HG03097 (cell line): ENCODE measurements around the gene SP1.
A peak's percentile ranks its signal among the peaks of the same experiment; 100 is the strongest.
"Not testable (repeated sequence)": the region's sequence is repeated elsewhere in the genome, so short reads cannot be mapped to it uniquely, and the experiment has no call there.

ENCODE experiments used
- ATAC-seq: cut with Tn5 transposase; IDR thresholded peaks from one replicate; pipeline ENCODE4 v1.9.1; 2021; ENCODE audit not compliant: unreplicated experiment, low FRiP score

The SP1 gene

GRCh38 chr12:53380104-53380793 lies at the start of gene SP1:
SP1 (plus strand) TSS chr12:53380176; CDS start chr12:53380292, 116 bp downstream.
- peak; percentile 33 for ATAC-seq

GRCh38 chr12:53330671-53331070 lies 49.3 kb upstream of the SP1 start:
- ATAC-seq: no peak

GRCh38 chr12:53332339-53332738 lies 47.6 kb upstream of the SP1 start:
- not testable (repeated sequence) for ATAC-seq

- ATAC-seq: no peak
Observed at GRCh38 chr12:53332744-53333143, 47.2 kb upstream of the SP1 start.

- no peak for ATAC-seq
Observed at GRCh38 chr12:53333289-53333688, 46.7 kb upstream of the SP1 start.

GRCh38 chr12:53333845-53334244 lies 46.1 kb upstream of the SP1 start:
- no peak for ATAC-seq

GRCh38 chr12:53334822-53335221 lies 45.2 kb upstream of the SP1 start:
- ATAC-seq: no peak

GRCh38 chr12:53336181-53336681 lies 43.7 kb upstream of the SP1 start, which contains the start of gene SP7:
SP7 (minus strand) TSS chr12:53336354; CDS start chr12:53335646, 708 bp downstream.
- ATAC-seq: no peak

GRCh38 chr12:53338017-53338416 lies 42.0 kb upstream of the SP1 start:
- no peak for ATAC-seq

GRCh38 chr12:53338916-53339315 lies 41.1 kb upstream of the SP1 start:
- ATAC-seq: no peak

GRCh38 chr12:53340398-53340797 lies 39.6 kb upstream of the SP1 start:
- no peak for ATAC-seq

GRCh38 chr12:53343449-53343848 lies 36.5 kb upstream of the SP1 start:
- ATAC-seq: no peak

- no peak for ATAC-seq
Observed at GRCh38 chr12:53343969-53344368, 36.0 kb upstream of the SP1 start.

- no peak for ATAC-seq
Observed at GRCh38 chr12:53344487-53344823, 35.5 kb upstream of the SP1 start.

GRCh38 chr12:53344824-53345485 lies 35.0 kb upstream of the SP1 start:
- no peak for ATAC-seq

- ATAC-seq: no peak
Observed at GRCh38 chr12:53345486-53346188, 34.3 kb upstream of the SP1 start.

GRCh38 chr12:53346491-53346890 lies 33.5 kb upstream of the SP1 start:
- no peak for ATAC-seq

- no peak for ATAC-seq
Observed at GRCh38 chr12:53347905-53348304, 32.1 kb upstream of the SP1 start.

GRCh38 chr12:53352331-53353256 lies 27.4 kb upstream of the SP1 start:
- no peak for ATAC-seq

- ATAC-seq: no peak
Observed at GRCh38 chr12:53353257-53353655, 26.7 kb upstream of the SP1 start.
